ENCODE data around the gene SGCD.

- TF ChIP-seq REST (IDR thresholded peaks at IDR 0.05; ENCODE audit: insufficient read depth in 1 of 2, low read depth in 2 of 2, low read length in 2 of 2), result no peak
- no peak for TF ChIP-seq POLR2AphosphoS5 (IDR thresholded peaks at IDR 0.05; ENCODE audit: low read depth, low read length)
- TF ChIP-seq SIN3A (IDR thresholded peaks at IDR 0.05; ENCODE audit: borderline replicate concordance, insufficient read depth, low read length), result no peak
- no peak for TF ChIP-seq TAF1 (IDR thresholded peaks at IDR 0.05; ENCODE audit: borderline replicate concordance, insufficient read depth, low read length)
- no peak for TF ChIP-seq FOXP2 (optimal IDR thresholded peaks at IDR 0.05; ENCODE audit: borderline replicate concordance, extremely low read depth, extremely low read length, insufficient read depth)
Measured at GRCh38 chr5:156753846-156754245, 426.9 kb downstream of the SGCD start.
